Heart left ventricle (tissue), 16 donors: Measurements from ENCODE around the gene TP53TG5. TPM values are rescaled to one million over a fixed set of nuclear protein-coding genes. Genes with fewer than 3 reads are reported as not detected.

Experiments used
- ATAC-seq, 4 donors: fragments of 200-7000 bp; cut with Tn5 transposase; one replicate each; pipeline ENCODE4 v1.9.1; 2020 to 2022; ENCODE audit warnings: moderate library complexity in 4 of 4, mild to moderate bottlenecking in 3 of 4, moderate number of reproducible peaks in 1 of 4
- DNase-seq, 5 donors: peaks; one replicate each; pipeline ENCODE4 v3.0.0-alpha.2; 2020
- H3K27ac ChIP-seq, 12 donors: fragments of 200-600 bp; sonication (generic) in 4 of 12; one replicate each; pipeline versions ENCODE4 v1.5.0 to v1.8.0; 2016 to 2022; ENCODE audit warnings: mild to moderate bottlenecking in 2 of 12
- H3K27me3 ChIP-seq, 9 donors: fragments of 200-600 bp; sonication (generic) in 2 of 9; one replicate each; pipeline versions ENCODE4 v1.5.1 to v1.8.0; 2016 to 2022; ENCODE audit warnings: mild to moderate bottlenecking in 3 of 9
- H3K36me3 ChIP-seq, 9 donors: fragments of 200-600 bp; sonication (generic) in 2 of 9; one replicate each; pipeline versions ENCODE4 v1.5.0 to v1.8.0; 2018 to 2022; ENCODE audit warnings: mild to moderate bottlenecking in 2 of 9
- H3K4me1 ChIP-seq, 12 donors: fragments of 200-600 bp; sonication (generic) in 4 of 12; one replicate each; pipeline versions ENCODE4 v1.5.0 to v1.8.0; 2016 to 2022; ENCODE audit warnings: mild to moderate bottlenecking in 3 of 12
- H3K4me3 ChIP-seq, 12 donors: fragments of 200-600 bp; sonication (generic) in 4 of 12; one replicate each; pipeline versions ENCODE4 v1.5.0 to v1.8.0; 2017 to 2022; ENCODE audit warnings: mild to moderate bottlenecking in 9 of 12, moderate library complexity in 4 of 12
- H3K9me3 ChIP-seq, 12 donors: fragments of 200-600 bp; sonication (generic) in 4 of 12; one replicate each; pipeline versions ENCODE4 v1.5.0 to v1.8.0; 2016 to 2022; ENCODE audit warnings: mild to moderate bottlenecking in 1 of 12
- POLR2A ChIP-seq, 2 donors: fragments of 450-650 bp; IDR thresholded peaks; one replicate each; pipeline ENCODE4 v1.6.1; 2017; ENCODE audit warnings: antibody characterized with exemption in 2 of 2, mild to moderate bottlenecking in 2 of 2, moderate library complexity in 2 of 2
- WGBS, 4 donors: extraction: QIAGEN DNeasy Blood & Tissue Kit in 2 of 4; methylation state at CpG; one replicate each; pipeline versions ENCODE4 v1.1.5 to v1.1.7; 2013 to 2018; 5-methylcytosine and 5-hydroxymethylcytosine counted together
- intact Hi-C, 10 donors: fragments of 100-400 bp; cut with DNase I; formaldehyde crosslinking; loops; one replicate each; pipeline versions ENCODE4 v1.11.1 to v1.14.2; 2022
- polyA plus RNA-seq, 2 donors: library from polyadenylated mRNA; stranded (reverse); fragments of 200-250 nt; gene quantifications; one replicate each; pipeline ENCODE4 v1.2.3, GENCODE V29; 2013
- total RNA-seq, 9 donors: library from RNA; depleted of rRNA in 2 of 9; stranded (reverse); fragments of >200 nt in 2 of 9; fragmentation: NEBNext Ultra II Directional in 3 of 9; extraction: Animal tissue kit (Norgen Biotek cat#: 25700) in 3 of 9; gene quantifications; one replicate each; pipeline versions ENCODE4 v1.1.0 to v1.2.4, GENCODE V29; 2016 to 2023
- TF ChIP-seq, protein P1 (sequence below), 12 donors: fragments of 200-600 bp; sonication (generic) in 4 of 12; IDR thresholded peaks; one replicate each; pipeline versions ENCODE4 v1.5.0 to v1.8.0; 2018 to 2022; ENCODE audit warnings: antibody characterized with exemption in 12 of 12, mild to moderate bottlenecking in 5 of 12
- donor health status: ischemic (EF 13 %, LVEDD 7.1; RV severe dilation, severe dysfunction).
- donor health status: healthy with polysubstance abuse.
- donor health status: DM: no; HTN: yes; CAD: no.
- donor health status: DM: no; HTN: no; CAD: no.
- donor health status: ischemic (EF 25% LVEDD 6.9; RV normal size, moderate dysfunction).
- donor health status: ischemic (EF 25% LVEDD 5.7; RV mildly dilated, moderate dysfunction).
- donor health status: healthy.
- donor health status: DM: yes; HTN: yes; CAD: no.
- donor health status: ischemic (EF 35%, LVEDD 5.7; RV mildly dilated, moderate dysfunction).
- donor health status: nonischemic (EF 11% LVEDD 7.7; RV severe dilation, severe dysfunction).
- donor health status: DM: yes; HTN: yes; CAD: no.
- donor health status: PGD.
- donor health status: ischemic (EF 29% LVEDD 5.4; RV normal size, mild dysfunction).
- donor health status: nonischemic (EF 23%, LVEDD 6.1; RV moderate dilation, normal function).

Gene TP53TG5
- total and polyA plus RNA-seq, 11 donors, result 0.32 to 3.2 (median 0.76) TPM; not detected in 2

DNA sequence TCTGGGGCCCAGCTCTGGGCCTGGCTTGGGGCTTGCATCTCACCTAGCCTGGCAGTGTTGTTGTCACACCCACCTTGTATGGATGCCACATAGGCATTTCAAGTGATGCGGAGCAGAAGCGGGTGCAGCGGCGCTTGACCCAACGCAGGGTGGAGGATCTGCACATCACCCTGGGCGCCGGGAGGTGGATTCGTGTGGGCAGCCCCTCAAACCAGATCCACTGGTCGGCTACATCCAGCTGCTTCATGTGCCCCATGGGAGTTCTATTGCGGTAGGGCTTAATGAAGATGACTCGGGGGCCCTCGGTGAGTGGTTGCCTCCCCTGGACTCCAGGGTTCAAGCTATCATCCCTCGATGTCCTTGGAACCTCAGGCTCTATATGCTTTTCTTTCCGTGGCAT lies 3.2 kb downstream of the TP53TG5 start:
- WGBS, 4 donors, result 89 to 97% (median 95%) methylated on average over 14 of the region's 14 CpGs
- intact Hi-C loops, result loop anchor here (1.0 to 5.0 kb wide), 9 partner anchors 32 to 397 kb away; partner anchors contain the start of genes DBNDD2 (in 4 of the 10) and PIGT (in 1 of the 10)
- H3K27ac ChIP-seq, result no peak overlapping the region

DNA sequence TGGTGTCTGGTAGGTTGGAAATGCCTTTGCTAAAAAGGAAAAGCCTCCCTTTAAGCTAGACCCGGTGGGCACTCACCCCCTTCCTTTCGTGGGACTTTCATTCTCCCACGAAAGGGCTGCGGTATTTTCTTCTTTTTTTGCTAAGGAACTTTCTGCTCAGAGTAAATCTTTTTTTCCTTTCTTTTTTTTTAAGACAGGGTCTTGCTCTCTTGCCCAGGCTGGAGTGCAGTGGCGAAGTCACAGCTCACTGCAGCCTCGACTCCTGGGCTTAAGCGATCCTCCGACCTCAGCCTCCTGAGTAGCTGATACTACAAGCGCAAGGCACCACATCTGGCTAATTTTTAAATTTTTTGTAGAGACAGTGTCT lies 4.0 kb downstream of the TP53TG5 start:
- Histone ChIP-seq H3K27me3 (no peaks in the 10 kb centered on the region), H3K27ac (peak overlapping the region in 6 of 12 donors; percentile 48 to 82 (median 80)), H3K4me1 (peaks cover 0 to 21% (median 11%) of the 10 kb centered on the region in 12 donors), H3K9me3 (no peaks in the 10 kb centered on the region), H3K4me3 (peak overlapping the region in 10 of 12 donors; percentile 53 to 73 (median 62)), H3K36me3 (peaks cover 0 to 12% (median 0%) of the 10 kb centered on the region in 9 donors)
- intact Hi-C loops, result loop anchor here (1.0 to 5.0 kb wide), 9 partner anchors 33 to 398 kb away; partner anchors contain the start of genes DBNDD2 (in 4 of the 10) and PIGT (in 1 of the 10)
- no peak for ATAC-seq
- TF ChIP-seq POLR2A (IDR thresholded peaks at IDR 0.05), result no peak
- TF ChIP-seq, protein P1, sequence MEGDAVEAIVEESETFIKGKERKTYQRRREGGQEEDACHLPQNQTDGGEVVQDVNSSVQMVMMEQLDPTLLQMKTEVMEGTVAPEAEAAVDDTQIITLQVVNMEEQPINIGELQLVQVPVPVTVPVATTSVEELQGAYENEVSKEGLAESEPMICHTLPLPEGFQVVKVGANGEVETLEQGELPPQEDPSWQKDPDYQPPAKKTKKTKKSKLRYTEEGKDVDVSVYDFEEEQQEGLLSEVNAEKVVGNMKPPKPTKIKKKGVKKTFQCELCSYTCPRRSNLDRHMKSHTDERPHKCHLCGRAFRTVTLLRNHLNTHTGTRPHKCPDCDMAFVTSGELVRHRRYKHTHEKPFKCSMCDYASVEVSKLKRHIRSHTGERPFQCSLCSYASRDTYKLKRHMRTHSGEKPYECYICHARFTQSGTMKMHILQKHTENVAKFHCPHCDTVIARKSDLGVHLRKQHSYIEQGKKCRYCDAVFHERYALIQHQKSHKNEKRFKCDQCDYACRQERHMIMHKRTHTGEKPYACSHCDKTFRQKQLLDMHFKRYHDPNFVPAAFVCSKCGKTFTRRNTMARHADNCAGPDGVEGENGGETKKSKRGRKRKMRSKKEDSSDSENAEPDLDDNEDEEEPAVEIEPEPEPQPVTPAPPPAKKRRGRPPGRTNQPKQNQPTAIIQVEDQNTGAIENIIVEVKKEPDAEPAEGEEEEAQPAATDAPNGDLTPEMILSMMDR (IDR thresholded peaks at IDR 0.05), result peak in 2 of 12 donors; percentile 11 to 21
- 56 to 59% (median 57%) methylated on average over 9 of the region's 9 CpGs for WGBS, 4 donors
- no peak for DNase-seq

More for the DNA sequence above, 3.2 kb downstream of the TP53TG5 start:
- no peak overlapping the region for H3K4me3 ChIP-seq
- no peak for DNase-seq
- H3K9me3 ChIP-seq, result no peaks in the 10 kb centered on the region
- H3K27me3 ChIP-seq, result no peaks in the 10 kb centered on the region
- no peak for TF ChIP-seq POLR2A (IDR thresholded peaks at IDR 0.05)
- TF ChIP-seq, protein P1 (IDR thresholded peaks at IDR 0.05), result no peak
- peaks cover 0 to 19% (median 11%) of the 10 kb centered on the region in 12 donors for H3K4me1 ChIP-seq
- peaks cover 0 to 12% (median 0%) of the 10 kb centered on the region in 9 donors for H3K36me3 ChIP-seq
- ATAC-seq, result no peak

DNA sequence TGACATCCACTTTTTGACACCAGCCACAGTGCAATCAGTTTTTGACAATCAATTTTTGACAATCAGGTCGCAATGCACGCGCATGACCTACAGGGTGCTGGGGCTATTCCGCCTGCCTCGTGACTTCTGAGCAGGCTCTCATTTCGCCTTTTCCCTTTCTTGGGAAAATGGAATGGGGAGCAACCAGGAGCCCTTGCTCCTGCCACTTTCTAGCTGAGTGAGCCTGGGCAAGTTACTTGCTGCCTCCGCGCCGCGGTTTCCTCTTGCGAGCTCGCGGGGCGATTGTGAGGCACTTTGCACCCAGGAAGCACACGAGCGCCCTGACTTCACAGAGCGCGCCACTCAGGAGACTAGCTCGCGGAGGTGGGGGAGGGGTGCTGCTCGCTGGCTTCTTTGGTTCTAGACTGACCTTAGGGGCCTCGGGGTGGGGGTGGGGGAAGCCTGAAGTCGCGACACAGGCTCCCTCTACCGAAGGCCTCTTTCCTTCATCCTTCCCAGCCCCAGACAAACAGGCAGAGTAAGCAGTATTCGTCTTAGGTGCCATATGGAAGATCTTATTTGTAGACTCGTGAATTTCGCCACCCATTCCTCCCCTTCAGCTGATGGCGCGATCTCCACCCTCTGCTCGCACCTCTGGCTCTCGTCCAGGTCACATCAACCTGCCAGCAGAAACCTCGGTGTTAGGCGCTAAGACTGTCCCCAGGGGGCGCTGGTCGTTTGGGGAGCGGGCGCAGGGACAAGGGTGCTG lies 4.6 kb downstream of the TP53TG5 start:
- intact Hi-C loops, result loop anchor here (1.0 to 5.0 kb wide), 10 partner anchors 33 to 399 kb away; partner anchors contain the start of genes DBNDD2 (in 4 of the 10) and PIGT (in 1 of the 10)
- H3K4me1 ChIP-seq, result peaks cover 0 to 27% (median 11%) of the 10 kb centered on the region in 12 donors

More for the DNA sequence above, 4.6 kb downstream of the TP53TG5 start:
- DNase-seq (peak; percentile 91 to 94 (median 92)), ATAC-seq (peak; percentile 85 to 92 (median 88))
- WGBS, 4 donors, result 5 to 17% (median 7%) methylated on average over 35 to 38 of the region's 38 CpGs
- Histone ChIP-seq H3K36me3 (peaks cover 0 to 15% (median 4%) of the 10 kb centered on the region in 9 donors), H3K9me3 (no peaks in the 10 kb centered on the region), H3K27me3 (no peaks in the 10 kb centered on the region), H3K4me3 (peak overlapping the region; percentile 23 to 73 (median 62)), H3K27ac (peak overlapping the region in 11 of 12 donors; percentile 48 to 82 (median 73))
- TF ChIP-seq, protein P1 (IDR thresholded peaks at IDR 0.05), result peak; percentile 81 to 96 (median 90)
- no peak for TF ChIP-seq POLR2A (IDR thresholded peaks at IDR 0.05)
